ENCODE measurements around the gene DEK.

DNA sequence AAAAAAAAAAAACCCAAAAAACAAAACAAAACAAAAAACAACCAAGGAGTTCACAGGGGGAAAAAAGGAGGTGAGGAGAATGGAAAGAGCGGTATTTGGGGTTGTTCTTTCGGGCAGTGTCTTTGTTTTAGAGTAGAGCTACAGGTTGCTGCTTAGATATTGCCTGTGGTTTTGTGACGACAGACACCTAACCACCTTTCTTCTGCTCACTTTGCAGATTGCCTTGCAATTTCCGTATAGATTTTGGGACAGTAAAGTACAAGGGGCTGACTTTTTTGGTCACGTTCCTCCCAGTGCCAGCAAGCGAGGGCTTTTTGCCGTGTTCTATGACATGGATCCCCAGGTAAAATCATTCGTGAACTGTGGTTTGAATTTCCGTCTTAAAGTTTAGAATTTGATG is 50.9 kb downstream of the DEK start:
- TF ChIP-seq, protein P1, sequence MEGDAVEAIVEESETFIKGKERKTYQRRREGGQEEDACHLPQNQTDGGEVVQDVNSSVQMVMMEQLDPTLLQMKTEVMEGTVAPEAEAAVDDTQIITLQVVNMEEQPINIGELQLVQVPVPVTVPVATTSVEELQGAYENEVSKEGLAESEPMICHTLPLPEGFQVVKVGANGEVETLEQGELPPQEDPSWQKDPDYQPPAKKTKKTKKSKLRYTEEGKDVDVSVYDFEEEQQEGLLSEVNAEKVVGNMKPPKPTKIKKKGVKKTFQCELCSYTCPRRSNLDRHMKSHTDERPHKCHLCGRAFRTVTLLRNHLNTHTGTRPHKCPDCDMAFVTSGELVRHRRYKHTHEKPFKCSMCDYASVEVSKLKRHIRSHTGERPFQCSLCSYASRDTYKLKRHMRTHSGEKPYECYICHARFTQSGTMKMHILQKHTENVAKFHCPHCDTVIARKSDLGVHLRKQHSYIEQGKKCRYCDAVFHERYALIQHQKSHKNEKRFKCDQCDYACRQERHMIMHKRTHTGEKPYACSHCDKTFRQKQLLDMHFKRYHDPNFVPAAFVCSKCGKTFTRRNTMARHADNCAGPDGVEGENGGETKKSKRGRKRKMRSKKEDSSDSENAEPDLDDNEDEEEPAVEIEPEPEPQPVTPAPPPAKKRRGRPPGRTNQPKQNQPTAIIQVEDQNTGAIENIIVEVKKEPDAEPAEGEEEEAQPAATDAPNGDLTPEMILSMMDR (conservative IDR thresholded peaks at IDR 0.05; ENCODE audit: low read length): no peak
- TF ChIP-seq EZH2phosphoT487 (IDR thresholded peaks at IDR 0.05; ENCODE audit: borderline replicate concordance, low read depth, low read length): no peak

Measured in OCI-LY7 (cell line).